HepG2 (cell line): ENCODE data around the gene CREBBP. TPM values are rescaled to one million over a fixed set of nuclear protein-coding genes. Genes with fewer than 3 reads are reported as not detected.

Source experiments
- HOXA5 ChIP-seq: sonication (generic); formaldehyde crosslinking; IDR thresholded peaks from 2 replicates; pipeline ENCODE4 v1.4.0; 2020; ENCODE audit warnings: missing genetic modification reagents
- NFKB2 ChIP-seq: sonication (generic); formaldehyde crosslinking; IDR thresholded peaks from 2 replicates; pipeline ENCODE4 v1.4.0; 2020; ENCODE audit warnings: missing genetic modification reagents, borderline replicate concordance
- RXRA ChIP-seq: sonication (generic); formaldehyde crosslinking; IDR thresholded peaks from 2 replicates; pipeline ENCODE4 v1.5.1; 2020; ENCODE audit warnings: missing genetic modification reagents
- ZFP1 ChIP-seq: IDR thresholded peaks from 2 replicates; pipeline ENCODE4 v1.6.1; 2016
- ZNF326 ChIP-seq: sonication (generic); formaldehyde crosslinking; IDR thresholded peaks from 2 replicates; pipeline ENCODE4 v1.4.0; 2020; ENCODE audit warnings: missing genetic modification reagents, borderline replicate concordance
- ZNF383 ChIP-seq: sonication (generic); formaldehyde crosslinking; IDR thresholded peaks from 2 replicates; pipeline ENCODE4 v1.4.0; 2020; ENCODE audit warnings: missing genetic modification reagents, mild to moderate bottlenecking, borderline replicate concordance
- ZNF562 ChIP-seq: sonication (generic); formaldehyde crosslinking; IDR thresholded peaks from 2 replicates; pipeline ENCODE4 v1.8.0; 2022; ENCODE audit warnings: missing genetic modification reagents, borderline replicate concordance
- ZNF564 ChIP-seq: sonication (generic); formaldehyde crosslinking; IDR thresholded peaks from 2 replicates; pipeline ENCODE4 v1.8.1; 2023; ENCODE audit warnings: mild to moderate bottlenecking, missing genetic modification reagents
- ZNF574 ChIP-seq: sonication (generic); formaldehyde crosslinking; IDR thresholded peaks from 2 replicates; pipeline ENCODE4 v1.4.0; 2020; ENCODE audit warnings: missing genetic modification reagents
- ZNF703 ChIP-seq: sonication (generic); formaldehyde crosslinking; IDR thresholded peaks from 2 replicates; pipeline ENCODE4 v1.5.1; 2020; ENCODE audit warnings: missing genetic modification reagents, mild to moderate bottlenecking, moderate library complexity, borderline replicate concordance
- polyA plus RNA-seq, 8 experiments: library from polyadenylated mRNA; depleted of rRNA in 3 of 8; stranded (reverse) in 7 of 8; unstranded in 1 of 8; fragments of >200 nt; fragmentation: Illumina TruSeq in 4 of 8; extraction: Trizol in 4 of 8; gene quantifications; 2 replicates each; pipeline versions ENCODE4 v1.2.1 to v1.2.3, GENCODE V29; 2011 to 2016; ENCODE audit warnings: low read depth in 4 of 8, missing spikeins in 1 of 8, mixed read lengths in 1 of 8; ENCODE audit not compliant: insufficient read depth in 1 of 8
- total RNA-seq, 5 experiments: library from RNA; depleted of rRNA; stranded (reverse); fragments of >200 nt; fragmentation: Illumina TruSeq; extraction: Trizol; gene quantifications; 2 replicates each; pipeline ENCODE4 v1.2.3, GENCODE V29; 2016; ENCODE audit warnings: low read depth in 1 of 5
- TF ChIP-seq, protein P1 (sequence below): sonication (generic); formaldehyde crosslinking; IDR thresholded peaks from 2 replicates; pipeline ENCODE4 v1.5.1; 2020; ENCODE audit warnings: missing genetic modification reagents, mild to moderate bottlenecking, borderline replicate concordance
- TF ChIP-seq, protein P2 (sequence below): sonication (generic); formaldehyde crosslinking; IDR thresholded peaks from 2 replicates; pipeline ENCODE4 v1.4.0; 2020; ENCODE audit warnings: missing genetic modification reagents, borderline replicate concordance
- TF ChIP-seq, protein P3 (sequence below), 2 experiments: sonication (generic) in 1 of 2; formaldehyde crosslinking in 1 of 2; IDR thresholded peaks; 2 replicates each; pipeline versions ENCODE4 v1.4.0 to v1.6.1; 2016 to 2020; ENCODE audit warnings: borderline replicate concordance in 1 of 2, low read depth in 1 of 2, mild to moderate bottlenecking in 1 of 2, missing genetic modification reagents in 1 of 2
- TF ChIP-seq, protein P4 (sequence below): sonication (generic); formaldehyde crosslinking; IDR thresholded peaks from 2 replicates; pipeline ENCODE4 v1.5.0; 2020; ENCODE audit warnings: missing genetic modification reagents, mild to moderate bottlenecking, borderline replicate concordance

Gene CREBBP
- total and polyA plus RNA-seq, 2 of the 13 experiments (the other 11 are each of a cell fraction or from before 2014, with no cell fraction given), result 5.3 to 10.4 TPM

DNA sequence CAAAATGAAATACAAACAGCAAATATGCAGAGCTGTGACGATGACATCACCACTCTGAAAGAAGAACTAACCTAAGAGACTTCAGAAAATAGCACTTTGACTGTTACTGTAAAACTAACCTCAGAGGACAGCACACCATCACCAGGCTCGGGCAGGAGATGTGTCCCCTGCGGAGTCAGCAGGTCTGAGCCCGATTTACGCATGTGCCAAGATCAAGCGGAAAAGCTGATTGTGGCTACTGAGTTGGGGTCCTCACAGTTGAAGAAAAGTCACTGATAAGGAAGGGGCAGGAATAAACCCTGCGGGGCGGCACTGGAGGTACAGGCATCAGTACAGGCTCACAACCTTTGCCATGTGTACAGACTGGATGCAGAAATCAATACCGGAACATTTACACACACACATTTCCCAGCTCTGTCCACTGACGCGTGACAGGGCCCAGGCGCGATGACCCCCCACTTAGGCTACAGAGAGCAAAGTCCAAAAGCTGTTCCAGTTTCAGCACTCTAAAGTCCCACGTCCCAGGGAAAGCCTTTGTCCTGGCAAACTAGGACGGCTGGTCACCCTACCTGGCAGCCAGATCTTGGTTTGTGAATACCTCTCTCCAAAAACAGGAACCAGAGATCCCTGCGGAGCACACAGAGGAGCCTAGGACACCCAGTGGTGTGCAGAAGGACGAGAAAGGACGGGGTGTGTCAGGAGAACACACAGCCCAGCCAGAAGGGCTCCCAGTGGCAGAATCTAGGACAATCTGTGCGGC lies 184.7 kb downstream of the CREBBP start (continued):
- TF ChIP-seq, protein P1, sequence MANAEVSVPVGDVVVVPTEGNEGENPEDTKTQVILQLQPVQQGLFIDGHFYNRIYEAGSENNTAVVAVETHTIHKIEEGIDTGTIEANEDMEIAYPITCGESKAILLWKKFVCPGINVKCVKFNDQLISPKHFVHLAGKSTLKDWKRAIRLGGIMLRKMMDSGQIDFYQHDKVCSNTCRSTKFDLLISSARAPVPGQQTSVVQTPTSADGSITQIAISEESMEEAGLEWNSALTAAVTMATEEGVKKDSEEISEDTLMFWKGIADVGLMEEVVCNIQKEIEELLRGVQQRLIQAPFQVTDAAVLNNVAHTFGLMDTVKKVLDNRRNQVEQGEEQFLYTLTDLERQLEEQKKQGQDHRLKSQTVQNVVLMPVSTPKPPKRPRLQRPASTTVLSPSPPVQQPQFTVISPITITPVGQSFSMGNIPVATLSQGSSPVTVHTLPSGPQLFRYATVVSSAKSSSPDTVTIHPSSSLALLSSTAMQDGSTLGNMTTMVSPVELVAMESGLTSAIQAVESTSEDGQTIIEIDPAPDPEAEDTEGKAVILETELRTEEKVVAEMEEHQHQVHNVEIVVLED (CRISPR knock-in tag), result peak; percentile 74
- TF ChIP-seq ZNF326 (CRISPR knock-in tag) (no peak), ZNF383 (no peak), HOXA5 (CRISPR knock-in tag) (peak; percentile 87), ZNF564 (CRISPR knock-in tag) (peak; percentile 76; the same call in 1 of the 2 replicates), NFKB2 (CRISPR knock-in tag) (peak; percentile 79; the same call in 1 of the 2 replicates), ZNF703 (0 out of 2 replicates have a peak, but pooled peaks have one; percentile 88), ZFP1 (peak; percentile 72), RXRA (peak; percentile 95), ZNF562 (CRISPR knock-in tag) (no peak), ZNF574 (CRISPR knock-in tag) (peak; percentile 85)
- TF ChIP-seq, protein P2, sequence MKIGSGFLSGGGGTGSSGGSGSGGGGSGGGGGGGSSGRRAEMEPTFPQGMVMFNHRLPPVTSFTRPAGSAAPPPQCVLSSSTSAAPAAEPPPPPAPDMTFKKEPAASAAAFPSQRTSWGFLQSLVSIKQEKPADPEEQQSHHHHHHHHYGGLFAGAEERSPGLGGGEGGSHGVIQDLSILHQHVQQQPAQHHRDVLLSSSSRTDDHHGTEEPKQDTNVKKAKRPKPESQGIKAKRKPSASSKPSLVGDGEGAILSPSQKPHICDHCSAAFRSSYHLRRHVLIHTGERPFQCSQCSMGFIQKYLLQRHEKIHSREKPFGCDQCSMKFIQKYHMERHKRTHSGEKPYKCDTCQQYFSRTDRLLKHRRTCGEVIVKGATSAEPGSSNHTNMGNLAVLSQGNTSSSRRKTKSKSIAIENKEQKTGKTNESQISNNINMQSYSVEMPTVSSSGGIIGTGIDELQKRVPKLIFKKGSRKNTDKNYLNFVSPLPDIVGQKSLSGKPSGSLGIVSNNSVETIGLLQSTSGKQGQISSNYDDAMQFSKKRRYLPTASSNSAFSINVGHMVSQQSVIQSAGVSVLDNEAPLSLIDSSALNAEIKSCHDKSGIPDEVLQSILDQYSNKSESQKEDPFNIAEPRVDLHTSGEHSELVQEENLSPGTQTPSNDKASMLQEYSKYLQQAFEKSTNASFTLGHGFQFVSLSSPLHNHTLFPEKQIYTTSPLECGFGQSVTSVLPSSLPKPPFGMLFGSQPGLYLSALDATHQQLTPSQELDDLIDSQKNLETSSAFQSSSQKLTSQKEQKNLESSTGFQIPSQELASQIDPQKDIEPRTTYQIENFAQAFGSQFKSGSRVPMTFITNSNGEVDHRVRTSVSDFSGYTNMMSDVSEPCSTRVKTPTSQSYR (CRISPR knock-in tag), result peak; percentile 89; the same call in 1 of the 2 replicates
- TF ChIP-seq, protein P3, sequence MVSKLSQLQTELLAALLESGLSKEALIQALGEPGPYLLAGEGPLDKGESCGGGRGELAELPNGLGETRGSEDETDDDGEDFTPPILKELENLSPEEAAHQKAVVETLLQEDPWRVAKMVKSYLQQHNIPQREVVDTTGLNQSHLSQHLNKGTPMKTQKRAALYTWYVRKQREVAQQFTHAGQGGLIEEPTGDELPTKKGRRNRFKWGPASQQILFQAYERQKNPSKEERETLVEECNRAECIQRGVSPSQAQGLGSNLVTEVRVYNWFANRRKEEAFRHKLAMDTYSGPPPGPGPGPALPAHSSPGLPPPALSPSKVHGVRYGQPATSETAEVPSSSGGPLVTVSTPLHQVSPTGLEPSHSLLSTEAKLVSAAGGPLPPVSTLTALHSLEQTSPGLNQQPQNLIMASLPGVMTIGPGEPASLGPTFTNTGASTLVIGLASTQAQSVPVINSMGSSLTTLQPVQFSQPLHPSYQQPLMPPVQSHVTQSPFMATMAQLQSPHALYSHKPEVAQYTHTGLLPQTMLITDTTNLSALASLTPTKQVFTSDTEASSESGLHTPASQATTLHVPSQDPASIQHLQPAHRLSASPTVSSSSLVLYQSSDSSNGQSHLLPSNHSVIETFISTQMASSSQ (IDR thresholded peaks at IDR 0.05; ENCODE audit: low read depth), result 0 out of 2 replicates have a peak, but pooled peaks have one; percentile 21
- TF ChIP-seq, protein P3 (CRISPR knock-in tag; IDR thresholded peaks at IDR 0.05; ENCODE audit: borderline replicate concordance), result peak; percentile 80; the same call in 1 of the 2 replicates
- TF ChIP-seq, protein P4, sequence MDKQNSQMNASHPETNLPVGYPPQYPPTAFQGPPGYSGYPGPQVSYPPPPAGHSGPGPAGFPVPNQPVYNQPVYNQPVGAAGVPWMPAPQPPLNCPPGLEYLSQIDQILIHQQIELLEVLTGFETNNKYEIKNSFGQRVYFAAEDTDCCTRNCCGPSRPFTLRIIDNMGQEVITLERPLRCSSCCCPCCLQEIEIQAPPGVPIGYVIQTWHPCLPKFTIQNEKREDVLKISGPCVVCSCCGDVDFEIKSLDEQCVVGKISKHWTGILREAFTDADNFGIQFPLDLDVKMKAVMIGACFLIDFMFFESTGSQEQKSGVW, result peak; percentile 89; the same call in 1 of the 2 replicates
